ENCODE results near the gene MRPL3.

Gene MRPL3

DNA sequence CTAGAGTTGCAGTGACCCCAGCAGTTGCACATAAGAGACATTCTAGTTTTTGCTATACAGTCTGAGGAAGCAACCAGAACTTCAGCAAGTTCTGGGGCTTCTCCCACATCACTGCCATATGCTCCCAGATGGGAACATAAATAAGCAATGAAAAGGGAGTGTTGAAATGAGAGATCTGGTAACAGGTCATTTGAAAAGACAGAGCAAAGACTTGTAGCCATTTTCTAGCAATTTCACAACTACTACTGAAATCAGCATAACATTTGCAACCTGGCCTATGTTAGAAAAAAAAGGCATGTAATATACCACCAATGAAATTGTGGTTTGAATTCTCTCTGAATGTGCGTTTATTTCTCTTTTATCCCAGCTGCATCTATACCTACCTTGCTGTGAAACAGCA lies 63.7 kb downstream of the MRPL3 start:
- Histone ChIP-seq H3K9me3 (ENCODE audit: severe bottlenecking) (no peaks in the 10 kb centered on the region), H3K36me3 (ENCODE audit: low read depth) (no peaks in the 10 kb centered on the region), H3K27ac (ENCODE audit: poor library complexity, severe bottlenecking) (no peak overlapping the region), H3K27me3 (ENCODE audit: insufficient read depth, poor library complexity, severe bottlenecking) (no peaks in the 10 kb centered on the region), H3K4me1 (ENCODE audit: insufficient read depth, poor library complexity, severe bottlenecking) (no peaks in the 10 kb centered on the region), H3K4me3 (ENCODE audit: severe bottlenecking) (no peak overlapping the region)
- no peak for ATAC-seq (ENCODE audit: low read depth)
- DNase-seq (ENCODE audit: low spot score): no peak
- TF ChIP-seq CTCF (IDR thresholded peaks at IDR 0.05; ENCODE audit: poor library complexity, severe bottlenecking): no peak

DNA sequence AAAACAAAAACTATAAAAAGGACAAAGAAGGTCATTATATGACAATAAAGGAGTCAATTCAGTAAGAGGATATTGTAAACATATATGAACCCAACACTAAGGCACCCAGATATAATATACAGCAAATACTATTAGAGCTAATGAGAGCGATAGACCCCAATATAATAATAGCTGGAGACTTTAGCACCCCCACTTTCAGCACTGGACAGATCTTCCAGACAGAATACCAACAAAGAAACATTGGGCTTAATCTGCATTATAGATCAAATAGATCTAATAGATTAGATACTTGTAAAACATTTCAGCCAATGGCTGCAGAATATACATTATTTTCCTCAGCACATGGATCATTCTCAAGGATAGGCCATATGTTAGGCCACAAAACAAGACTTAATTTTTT lies 67.8 kb downstream of the MRPL3 start:
- Histone ChIP-seq H3K27me3 (ENCODE audit: insufficient read depth, poor library complexity, severe bottlenecking) (no peaks in the 10 kb centered on the region), H3K27ac (ENCODE audit: poor library complexity, severe bottlenecking) (no peak overlapping the region), H3K9me3 (ENCODE audit: severe bottlenecking) (no peaks in the 10 kb centered on the region), H3K4me3 (ENCODE audit: severe bottlenecking) (no peak overlapping the region), H3K4me1 (ENCODE audit: insufficient read depth, poor library complexity, severe bottlenecking) (no peaks in the 10 kb centered on the region), H3K36me3 (ENCODE audit: low read depth) (no peaks in the 10 kb centered on the region)
- DNase-seq (ENCODE audit: low spot score): no peak
- ATAC-seq (ENCODE audit: low read depth): no peak
- no peak for TF ChIP-seq CTCF (IDR thresholded peaks at IDR 0.05; ENCODE audit: poor library complexity, severe bottlenecking)

- no peaks in the 10 kb centered on the region for H3K4me1 ChIP-seq (ENCODE audit: insufficient read depth, poor library complexity, severe bottlenecking)
These were observed 70.3 kb downstream of the MRPL3 start for GRCh38 chr3:131432441-131432840.

DNA sequence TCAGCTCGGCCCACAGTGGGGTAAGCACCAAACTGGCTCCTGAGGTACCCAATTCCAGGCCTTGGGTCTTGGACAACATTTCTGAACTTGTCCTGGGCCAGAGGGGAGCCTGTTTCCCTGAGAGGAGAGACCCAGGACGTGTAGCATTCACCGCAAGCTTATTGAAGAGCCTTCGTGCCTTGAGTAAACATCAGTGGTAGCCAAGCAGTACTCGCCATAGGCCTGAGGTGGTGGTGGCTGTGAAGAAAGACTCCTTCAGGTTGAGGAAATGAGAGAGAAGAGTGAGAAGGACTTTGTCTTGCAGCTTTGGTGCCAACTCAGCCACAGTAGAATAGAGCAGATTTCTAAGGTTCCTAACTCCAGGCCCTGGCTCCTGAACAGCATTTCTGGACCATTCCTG lies 71.0 kb downstream of the MRPL3 start:
- TF ChIP-seq CTCF (IDR thresholded peaks at IDR 0.05; ENCODE audit: poor library complexity, severe bottlenecking): no peak
- ATAC-seq (ENCODE audit: low read depth): no peak
- no peak for DNase-seq (ENCODE audit: low spot score)
- no peaks in the 10 kb centered on the region for H3K9me3 ChIP-seq (ENCODE audit: severe bottlenecking)
- no peaks in the 10 kb centered on the region for H3K27me3 ChIP-seq (ENCODE audit: insufficient read depth, poor library complexity, severe bottlenecking)
- H3K4me1 ChIP-seq (ENCODE audit: insufficient read depth, poor library complexity, severe bottlenecking): no peaks in the 10 kb centered on the region
- H3K36me3 ChIP-seq (ENCODE audit: low read depth): no peaks in the 10 kb centered on the region
- no peak overlapping the region for H3K27ac ChIP-seq (ENCODE audit: poor library complexity, severe bottlenecking)
- H3K4me3 ChIP-seq (ENCODE audit: severe bottlenecking): no peak overlapping the region

More at GRCh38 chr3:131432441-131432840, 70.3 kb downstream of the MRPL3 start:
- H3K4me3 ChIP-seq (ENCODE audit: severe bottlenecking): no peak overlapping the region
- H3K36me3 ChIP-seq (ENCODE audit: low read depth): no peaks in the 10 kb centered on the region
- H3K27me3 ChIP-seq (ENCODE audit: insufficient read depth, poor library complexity, severe bottlenecking): no peaks in the 10 kb centered on the region
- DNase-seq (ENCODE audit: low spot score) (no peak), ATAC-seq (ENCODE audit: low read depth) (no peak)
- TF ChIP-seq CTCF (IDR thresholded peaks at IDR 0.05; ENCODE audit: poor library complexity, severe bottlenecking): no peak
- no peaks in the 10 kb centered on the region for H3K9me3 ChIP-seq (ENCODE audit: severe bottlenecking)
- no peak overlapping the region for H3K27ac ChIP-seq (ENCODE audit: poor library complexity, severe bottlenecking)

- ATAC-seq (ENCODE audit: low read depth) (no peak), DNase-seq (ENCODE audit: low spot score) (no peak)
- Histone ChIP-seq H3K9me3 (ENCODE audit: severe bottlenecking) (no peaks in the 10 kb centered on the region), H3K27ac (ENCODE audit: poor library complexity, severe bottlenecking) (no peak overlapping the region), H3K36me3 (ENCODE audit: low read depth) (no peaks in the 10 kb centered on the region), H3K27me3 (ENCODE audit: insufficient read depth, poor library complexity, severe bottlenecking) (no peaks in the 10 kb centered on the region), H3K4me3 (ENCODE audit: severe bottlenecking) (no peak overlapping the region), H3K4me1 (ENCODE audit: insufficient read depth, poor library complexity, severe bottlenecking) (no peaks in the 10 kb centered on the region)
- TF ChIP-seq CTCF (IDR thresholded peaks at IDR 0.05; ENCODE audit: poor library complexity, severe bottlenecking): no peak
These were observed 75.5 kb downstream of the MRPL3 start for GRCh38 chr3:131427226-131427625.
